DND-41 (cell line): ENCODE measurements around the gene KLK15.

Experiments used
- CTCF ChIP-seq: IDR thresholded peaks from 2 replicates; pipeline ENCODE4 v1.5.1; 2012; ENCODE audit warnings: borderline replicate concordance, low read length, moderate library complexity, mild to moderate bottlenecking; ENCODE audit not compliant: poor library complexity, severe bottlenecking; ENCODE audit errors: extremely low read depth
- EZH2 ChIP-seq: IDR thresholded peaks from 3 replicates; pipeline ENCODE4 v1.6.1; 2012; ENCODE audit warnings: borderline replicate concordance, low read depth, mild to moderate bottlenecking, moderate library complexity, low read length, inconsistent platforms; ENCODE audit not compliant: severe bottlenecking

GRCh38 chr19:50877338-50877737 lies 44.0 kb upstream of the KLK15 start:
- TF ChIP-seq CTCF (no peak), EZH2 (no peak)
